22Rv1 (cell line): ENCODE data around the gene COL6A3.

Source experiments
- CTCF ChIP-seq: fragments of 450-650 bp; IDR thresholded peaks from 2 replicates; pipeline ENCODE4 v1.5.1; 2017; ENCODE audit warnings: mild to moderate bottlenecking
- ZFX ChIP-seq: fragments of 450-650 bp; IDR thresholded peaks from 2 replicates; pipeline ENCODE4 v1.6.1; 2017; ENCODE audit warnings: antibody characterized with exemption, borderline replicate concordance

- TF ChIP-seq CTCF = no peak
- TF ChIP-seq ZFX = no peak
These were observed 52.6 kb downstream of the COL6A3 start for GRCh38 chr2:237361194-237362004.
